Psoas muscle (tissue), 8 donors: ENCODE measurements around the gene PTGR2. TPM values are rescaled to one million over a fixed set of nuclear protein-coding genes. Genes with fewer than 3 reads are reported as not detected.
A peak's percentile ranks its signal among the peaks of the same experiment; 100 is the strongest.

Source experiments
- ATAC-seq, 4 donors: fragments of 200-7000 bp; cut with Tn5 transposase; one replicate each; pipeline ENCODE4 v1.9.1; 2020; ENCODE audit warnings: moderate library complexity in 3 of 4, mild to moderate bottlenecking in 2 of 4
- DNase-seq, 2 donors: peaks; one replicate each; pipeline ENCODE4 v3.0.0-alpha.2; 2020
- H3K27ac ChIP-seq: fragments of 200-600 bp; one replicate; pipeline ENCODE4 v1.8.0; 2022
- H3K27me3 ChIP-seq, 3 donors: fragments of 200-600 bp in 1 of 3; one replicate each; pipeline versions ENCODE4 v1.6.1 to v1.8.0; 2013 to 2022; ENCODE audit warnings: low read length in 2 of 3, mild to moderate bottlenecking in 2 of 3, moderate library complexity in 1 of 3; ENCODE audit not compliant: insufficient read depth in 3 of 3
- H3K36me3 ChIP-seq, 2 donors: fragments of 200-600 bp in 1 of 2; one replicate each; pipeline versions ENCODE4 v1.6.1 to v1.8.0; 2013 to 2022; ENCODE audit warnings: low read depth in 1 of 2, mild to moderate bottlenecking in 1 of 2, moderate library complexity in 1 of 2; ENCODE audit not compliant: insufficient read depth in 1 of 2
- H3K4me1 ChIP-seq: fragments of 200-600 bp; one replicate; pipeline ENCODE4 v1.8.0; 2022
- H3K4me3 ChIP-seq: fragments of 200-600 bp; one replicate; pipeline ENCODE4 v1.8.0; 2022; ENCODE audit warnings: mild to moderate bottlenecking
- H3K9me3 ChIP-seq: fragments of 200-600 bp; one replicate; pipeline ENCODE4 v1.8.0; 2022
- CTCF ChIP-seq: fragments of 200-600 bp; IDR thresholded peaks from one replicate; pipeline ENCODE4 v1.8.0; 2022; ENCODE audit warnings: antibody characterized with exemption
- WGBS, 3 donors: extraction: QIAGEN DNeasy Blood & Tissue Kit; methylation state at CpG; one replicate each; pipeline versions ENCODE4 v1.1.6 to v1.1.7; 2013; 5-methylcytosine and 5-hydroxymethylcytosine counted together
- intact Hi-C, 2 donors: fragments of 100-400 bp; cut with DNase I; formaldehyde crosslinking; loops; one replicate each; pipeline versions ENCODE4 v1.11.0 to v1.14.2; 2022
- long read RNA-seq, 2 donors: library from polyadenylated mRNA; unstranded; transcript quantifications; one replicate each; pipeline ENCODE4 v2.0.0, GENCODE V29; 2021
- polyA plus RNA-seq, 3 donors: library from polyadenylated mRNA; stranded (reverse); fragments of 200-250 nt; gene quantifications; one replicate each; pipeline ENCODE4 v1.2.3, GENCODE V29; 2013
- total RNA-seq, 4 donors: library from RNA; stranded (reverse); fragmentation: NEBNext Ultra II Directional in 2 of 4; extraction: Animal tissue kit (Norgen Biotek cat#: 25700) in 2 of 4; gene quantifications; one replicate each; pipeline versions ENCODE4 v1.2.1 to v1.2.4, GENCODE V29; 2021 to 2023
- donor health status: healthy with polysubstance abuse.
- donor health status: DM: no; HTN: no; CAD: no; lungs with moderate emphysema.
- donor health status: Bipolar disorder and iron deficiency.
- donor health status: healthy.
- donor health status: DM: yes; HTN: yes; CAD: no.
- donor health status: DM: no; HTN: no; CAD: no.
- donor health status: DM: no; HTN: no; CAD: no.
- donor health status: DM: yes; HTN: yes; CAD: no.

The PTGR2 gene
- total RNA-seq (10 to 100 TPM; 12.3 to 23.8 (median 20.4) TPM), polyA plus RNA-seq (10 to 100 TPM in 2 of 3 donors, 1 to 10 TPM in 1; 7.9 to 11.5 (median 11.2) TPM)
- long read RNA-seq, donor 1, transcript PTGR2-205 (10 exons, 3,851 nt), result minor isoform, 5 of 15 reads
- long read RNA-seq, donor 1, transcript PTGR2-204 (10 exons, 2,543 nt), result major isoform, 7 of 15 reads
- long read RNA-seq, donor 1, partial matches to known transcripts, result 2 of 15 reads
- long read RNA-seq, donor 1, other reads (novel, unspliced or antisense), result 0 of 15 reads
- long read RNA-seq, donor 2, transcript PTGR2-204 (10 exons, 2,543 nt), result major isoform, 6 of 18 reads
- long read RNA-seq, donor 2, partial matches to known transcripts, result 2 of 18 reads
- long read RNA-seq, donor 2, other reads (novel, unspliced or antisense), result 3 of 18 reads

DNA sequence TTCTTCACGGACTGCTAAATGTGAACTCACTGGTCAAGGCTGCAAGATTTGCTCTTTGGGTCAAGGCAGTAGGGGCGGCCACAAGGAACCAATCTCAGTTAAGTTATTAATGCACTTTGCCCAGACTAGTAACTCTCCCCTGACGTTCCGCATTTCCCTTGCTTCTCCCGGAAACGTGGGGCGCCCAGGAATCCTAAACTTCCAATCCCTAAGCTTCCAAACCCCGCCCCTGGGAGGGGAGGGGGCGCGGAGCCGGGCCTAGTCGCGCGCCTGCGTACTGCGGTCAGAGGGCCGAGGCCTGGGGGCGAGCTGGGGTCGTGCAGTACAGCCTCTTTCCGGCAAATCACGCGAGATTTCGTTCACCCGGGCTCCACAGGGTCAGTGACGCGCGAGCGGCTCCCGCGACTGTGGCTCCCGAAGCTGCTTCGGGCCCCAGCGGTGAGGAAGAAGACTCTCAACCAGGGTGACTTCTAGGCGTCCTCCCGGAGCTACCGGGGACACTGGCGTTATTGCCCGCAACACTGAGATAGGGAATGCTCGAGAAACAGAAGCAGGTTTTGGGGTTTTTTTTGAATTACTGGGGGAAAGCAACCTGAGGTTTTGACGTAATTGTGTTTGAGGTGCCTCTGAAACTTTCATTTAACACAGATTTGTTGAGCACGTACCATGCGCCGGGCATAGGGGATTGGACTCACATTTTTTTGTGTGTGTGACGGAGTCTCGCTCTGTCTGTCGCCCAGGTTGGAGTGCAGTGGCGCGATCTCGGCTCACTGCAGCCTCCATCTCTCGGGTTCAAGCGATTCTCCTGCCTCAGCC lies at the start of gene PTGR2:
TSS of gene PTGR2 (plus strand) at position 265 of the 816 bp plus-strand sequence. CDS start 7,032 bp downstream, outside the sequence.
- Histone ChIP-seq H3K9me3 (no peaks in the 10 kb centered on the region), H3K4me1 (no peaks in the 10 kb centered on the region), H3K36me3 (no peaks in the 10 kb centered on the region), H3K27me3 (no peaks in the 10 kb centered on the region), H3K4me3 (peak within 1 kb of the TSS; percentile 84), H3K27ac (peak within 1 kb of the TSS; percentile 97)
- DNase-seq (peak; percentile 97 to 98), ATAC-seq (peak; percentile 96 to 98 (median 96))
- intact Hi-C loops, result no loop called here
- WGBS, 3 donors, result 0 to 2% (median 1%) methylated on average over 51 of the region's 51 CpGs
- TF ChIP-seq CTCF, result peak; percentile 15

GRCh38 chr14:73802431-73803188 lies 49.0 kb upstream of the PTGR2 start:
- Histone ChIP-seq H3K9me3 (no peaks in the 10 kb centered on the region), H3K4me1 (peaks cover 6% of the 10 kb centered on the region), H3K27ac (no peak overlapping the region), H3K36me3 (no peaks in the 10 kb centered on the region), H3K27me3 (no peaks in the 10 kb centered on the region), H3K4me3 (no peak overlapping the region)
- intact Hi-C loops, result no loop called here
- no peak for DNase-seq
- TF ChIP-seq CTCF, result no peak
- ATAC-seq, result no peak
- WGBS, 3 donors, result 69 to 85% (median 80%) methylated on average over 10 of the region's 10 CpGs

DNA sequence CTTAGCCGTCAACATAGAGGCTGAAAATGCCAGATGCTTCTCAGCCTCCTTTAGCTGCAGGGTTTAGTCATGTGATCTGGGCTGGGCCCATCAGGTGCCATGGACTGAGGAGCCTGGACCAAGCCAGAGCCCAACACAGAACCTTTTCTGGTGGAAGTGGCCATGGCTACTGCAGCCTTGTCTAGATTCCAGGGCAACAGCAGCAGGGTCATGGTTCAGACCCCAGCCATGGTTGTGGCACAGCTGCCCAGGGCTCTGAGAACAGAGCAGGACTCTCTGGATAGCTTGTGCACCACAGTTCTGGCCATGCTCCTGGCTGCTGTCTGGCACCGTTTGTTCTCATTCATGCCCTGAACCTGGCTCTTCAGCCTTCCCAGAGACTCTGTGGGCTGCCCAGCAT lies 47.0 kb upstream of the PTGR2 start:
- H3K36me3 ChIP-seq, result no peaks in the 10 kb centered on the region
- ATAC-seq, result no peak
- intact Hi-C loops, result no loop called here
- H3K27ac ChIP-seq, result no peak overlapping the region
- WGBS, 3 donors, result 54 to 75% (median 60%) methylated on average over 2 of the region's 2 CpGs
- H3K4me1 ChIP-seq, result peaks cover 14% of the 10 kb centered on the region
- H3K9me3 ChIP-seq, result no peaks in the 10 kb centered on the region
- H3K27me3 ChIP-seq, result no peaks in the 10 kb centered on the region
- no peak overlapping the region for H3K4me3 ChIP-seq
- no peak for TF ChIP-seq CTCF
- no peak for DNase-seq

DNA sequence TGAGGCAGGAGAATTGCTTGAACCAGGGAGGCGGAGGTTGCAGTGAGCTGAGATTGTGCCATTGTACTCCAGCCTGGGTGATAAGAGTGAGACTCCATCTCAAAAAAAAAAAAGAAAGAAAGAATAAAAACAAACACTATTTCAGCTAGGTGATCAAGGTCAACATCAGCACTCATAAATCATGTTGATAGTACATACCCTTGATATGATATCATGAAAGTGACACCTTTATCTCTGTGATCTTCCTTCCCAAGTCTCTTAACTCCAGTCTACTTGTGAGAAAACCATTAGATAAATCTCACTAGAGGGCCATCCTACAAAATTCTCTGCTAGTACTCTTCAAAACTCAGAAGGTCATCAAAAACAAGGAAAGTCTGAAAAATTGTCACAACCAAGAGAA lies 44.2 kb upstream of the PTGR2 start:
- Histone ChIP-seq H3K36me3 (no peaks in the 10 kb centered on the region), H3K4me1 (peaks cover 11% of the 10 kb centered on the region), H3K9me3 (no peaks in the 10 kb centered on the region), H3K4me3 (no peak overlapping the region), H3K27ac (no peak overlapping the region), H3K27me3 (no peaks in the 10 kb centered on the region)
- TF ChIP-seq CTCF, result no peak
- intact Hi-C loops, result no loop called here
- no peak for ATAC-seq
- WGBS, 3 donors, result 94 to 100% (median 100%) methylated on average over 1 of the region's 1 CpG
- DNase-seq, result no peak
